Hippocampal formation (tissue), 2 donors: Measurements from ENCODE around the gene EPHA6.
"Not testable (repeated sequence)": the region's sequence is repeated elsewhere in the genome, so short reads cannot be mapped to it uniquely, and the experiment has no call there.

ENCODE experiments used
- DNase-seq, 2 donors: peaks; one replicate each; lab custom pipeline; 2025; lab: John Stamatoyannopoulos, UW

Gene EPHA6

DNA sequence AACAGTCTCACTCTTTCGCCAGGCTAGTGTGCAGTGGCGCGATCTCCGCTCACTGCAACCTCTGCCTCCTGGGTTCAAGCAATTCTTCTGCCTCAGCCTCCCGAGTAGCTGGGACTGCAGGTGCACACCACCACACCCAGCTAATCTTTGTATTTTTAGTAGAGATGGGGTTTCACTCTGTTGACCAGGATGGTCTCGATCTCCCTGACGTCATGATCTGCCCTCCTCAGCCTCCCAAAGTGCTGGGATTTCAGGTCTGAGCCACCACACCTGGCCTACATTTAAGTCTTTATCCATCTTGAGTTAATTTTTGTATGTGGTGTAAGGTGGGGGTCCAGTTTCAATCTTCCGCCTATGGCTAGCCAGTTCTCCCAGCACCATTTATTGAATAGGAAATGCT lies 211.2 kb downstream of the EPHA6 start:
- DNase-seq, result not testable (repeated sequence)

GRCh38 chr3:97029972-97030371 lies 215.6 kb downstream of the EPHA6 start:
- DNase-seq, result no peak

- DNase-seq, result no peak
Observed at GRCh38 chr3:97037294-97037943, 223.0 kb downstream of the EPHA6 start.

DNA sequence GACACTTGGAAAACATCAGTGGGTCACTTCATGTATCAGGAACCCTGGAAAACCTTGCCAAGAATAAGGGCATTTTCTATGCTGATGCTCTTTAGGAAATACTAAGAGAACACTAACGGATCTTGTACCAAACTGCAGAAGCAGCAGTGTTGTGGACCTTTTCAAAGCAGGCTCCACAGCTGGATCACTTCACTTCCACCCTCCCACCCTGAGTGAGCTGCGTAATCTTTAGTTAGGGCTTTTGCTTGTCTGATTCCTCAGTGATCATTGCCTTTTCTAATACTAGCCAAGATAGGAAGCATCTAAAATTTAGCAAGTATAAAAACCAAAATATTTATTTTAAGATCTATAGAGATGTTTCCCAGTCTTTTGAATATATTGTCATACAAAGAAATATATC lies 229.0 kb downstream of the EPHA6 start:
- DNase-seq, result no peak

GRCh38 chr3:97057365-97057764 lies 243.0 kb downstream of the EPHA6 start:
- DNase-seq, result no peak

GRCh38 chr3:97059168-97059567 lies 244.8 kb downstream of the EPHA6 start:
- no peak for DNase-seq

- no peak for DNase-seq
Observed at GRCh38 chr3:97066531-97066930, 252.1 kb downstream of the EPHA6 start.

- no peak for DNase-seq
Observed at GRCh38 chr3:97070302-97070701, 255.9 kb downstream of the EPHA6 start.

DNA sequence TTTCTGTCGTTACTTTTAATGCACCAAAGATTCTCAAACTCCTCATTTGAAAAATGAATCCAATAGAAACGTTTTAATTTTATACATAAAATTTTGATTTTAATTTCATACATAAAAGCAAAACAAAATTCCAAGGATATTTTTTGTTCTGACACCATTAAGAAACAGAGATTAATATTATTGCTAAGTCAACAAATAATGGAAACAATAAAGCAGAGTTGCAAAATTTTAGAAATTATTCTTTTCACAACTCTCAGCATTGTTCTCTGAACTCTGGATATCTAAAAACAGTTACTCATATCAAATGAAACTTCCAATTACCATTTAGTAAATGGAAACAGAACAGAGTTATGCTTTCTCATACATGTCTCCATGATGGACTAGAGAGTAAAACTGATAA lies 260.2 kb downstream of the EPHA6 start:
- no peak for DNase-seq

- DNase-seq, result no peak
Observed at GRCh38 chr3:97076673-97077072, 262.3 kb downstream of the EPHA6 start.

GRCh38 chr3:97089621-97090020 lies 275.2 kb downstream of the EPHA6 start:
- DNase-seq, result no peak

GRCh38 chr3:97102641-97103040 lies 288.2 kb downstream of the EPHA6 start:
- DNase-seq, result no peak

DNA sequence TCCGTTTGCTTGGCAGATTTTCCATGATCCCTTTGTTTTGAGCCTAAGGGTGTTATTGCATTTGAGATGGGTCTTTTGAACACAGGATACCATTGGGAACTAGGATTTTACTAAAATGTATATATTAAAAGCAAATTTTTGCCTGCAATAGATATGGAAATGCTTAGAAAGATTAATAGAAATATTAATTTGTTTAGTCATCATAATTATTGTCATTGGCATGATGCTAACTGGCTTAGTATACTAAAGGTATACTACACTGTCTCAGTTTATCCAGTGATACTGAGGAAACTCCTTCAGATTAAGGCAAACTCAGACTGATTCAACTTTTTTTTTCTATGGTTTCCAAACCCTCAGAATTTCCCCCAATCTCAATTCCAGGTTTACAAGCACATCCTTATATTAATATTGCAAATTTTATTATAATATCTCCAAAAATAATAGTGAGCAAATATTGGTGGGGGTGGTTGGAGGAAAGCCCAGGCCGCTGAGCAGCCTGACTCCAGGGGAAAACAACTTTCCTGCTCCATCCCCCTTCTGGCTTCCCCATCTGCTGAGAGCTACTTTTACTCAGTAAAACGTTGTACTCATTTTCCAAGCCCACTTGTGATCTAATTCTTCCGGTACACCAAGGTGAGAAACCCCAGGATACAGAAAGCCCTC lies 291.7 kb downstream of the EPHA6 start:
- DNase-seq, result no peak

DNA sequence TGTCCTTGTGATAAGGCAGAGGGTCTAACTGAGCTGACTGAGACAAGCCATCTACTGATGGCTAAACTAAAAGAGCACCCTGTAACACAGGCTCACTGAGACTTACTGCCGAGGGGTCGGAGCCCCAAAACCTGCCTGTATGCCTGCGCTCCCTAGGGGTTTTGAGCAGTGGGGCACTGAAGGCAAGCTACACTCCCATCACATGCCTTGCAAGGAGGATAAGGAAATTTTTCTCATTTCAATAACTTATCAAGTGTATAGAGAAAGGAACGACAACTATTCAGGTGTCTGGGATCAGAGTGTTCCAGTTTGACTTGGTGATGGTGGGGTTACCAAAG lies 292.2 kb downstream of the EPHA6 start:
- DNase-seq, result no peak

GRCh38 chr3:97108136-97108535 lies 293.7 kb downstream of the EPHA6 start:
- no peak for DNase-seq

DNA sequence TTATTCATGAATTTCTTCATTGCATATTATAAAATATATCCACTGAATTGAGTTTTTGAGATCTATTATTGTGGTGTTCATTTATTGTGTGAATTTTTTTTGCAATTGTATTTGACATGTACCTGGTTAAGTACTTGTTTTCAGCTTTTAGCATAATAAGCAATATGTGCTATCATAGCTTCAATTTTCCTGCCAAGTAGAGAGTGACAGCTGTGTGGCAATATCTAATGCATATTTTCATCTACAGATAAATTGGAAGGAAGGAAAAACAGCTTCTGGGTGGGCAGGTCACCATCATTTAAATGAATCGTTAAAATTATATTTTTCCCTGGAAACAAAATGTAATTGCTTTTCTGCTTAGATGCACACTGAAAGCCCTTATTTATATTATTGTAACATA lies 296.9 kb downstream of the EPHA6 start:
- DNase-seq, result no peak

DNA sequence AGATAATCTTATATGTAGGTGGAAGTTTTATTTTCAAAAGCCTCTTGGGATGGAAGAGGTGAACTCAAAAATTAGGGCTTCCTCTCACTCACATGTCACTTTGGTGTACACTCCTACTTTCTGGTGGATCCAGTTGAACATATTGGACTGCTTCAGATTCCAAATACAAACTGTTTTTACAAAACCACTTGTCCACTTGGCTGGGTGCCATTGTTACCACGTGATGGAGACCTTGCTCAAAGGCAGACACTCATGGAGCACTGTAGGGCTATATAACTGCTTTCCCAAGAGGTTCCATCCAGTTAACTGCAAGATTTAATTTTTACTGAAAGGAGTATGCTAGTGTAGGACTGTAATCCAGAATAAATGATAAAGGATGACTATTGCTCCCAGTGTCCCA lies 307.0 kb downstream of the EPHA6 start:
- no peak for DNase-seq

- DNase-seq, result no peak
Observed at GRCh38 chr3:97125902-97126499, 311.6 kb downstream of the EPHA6 start.

DNA sequence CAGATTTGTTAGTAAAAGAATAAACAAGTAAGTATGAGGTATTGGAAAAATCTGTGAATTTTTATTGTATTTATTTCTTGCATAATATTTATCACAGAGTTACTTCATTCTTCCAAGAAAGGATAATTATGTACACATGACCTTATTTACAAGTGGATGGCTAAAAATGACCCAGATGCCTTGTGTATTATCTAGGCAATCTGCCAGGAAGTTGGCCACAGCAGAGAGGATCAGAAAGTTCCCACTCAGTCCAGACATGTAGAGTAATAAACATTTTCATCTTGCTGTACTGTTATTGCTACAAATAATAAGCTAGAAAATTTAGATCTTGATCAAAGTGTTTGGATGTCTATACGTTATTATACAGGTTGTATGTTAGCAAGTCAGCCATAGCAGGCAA lies 317.1 kb downstream of the EPHA6 start:
- no peak for DNase-seq

- DNase-seq, result no peak
Observed at GRCh38 chr3:97138914-97139541, 324.6 kb downstream of the EPHA6 start.

DNA sequence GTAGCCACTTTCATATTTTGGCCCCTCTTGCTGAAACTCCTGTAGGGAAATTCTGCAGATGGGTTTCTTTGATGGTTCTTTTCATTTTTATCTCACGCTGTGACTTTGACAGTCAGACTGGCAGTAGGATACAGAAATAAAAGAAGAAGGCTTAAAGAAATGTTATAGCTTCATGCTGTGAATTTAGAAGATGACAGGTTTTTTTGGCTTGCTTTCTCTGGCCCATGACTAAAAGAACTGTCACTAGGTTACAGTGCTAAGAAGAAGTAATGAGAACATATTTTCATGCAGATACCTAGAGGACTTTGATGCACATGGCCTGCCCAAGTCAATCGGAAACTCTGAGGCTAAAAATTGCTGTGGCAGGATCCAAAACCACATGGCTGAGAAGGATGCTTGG lies 334.5 kb downstream of the EPHA6 start:
- no peak for DNase-seq

DNA sequence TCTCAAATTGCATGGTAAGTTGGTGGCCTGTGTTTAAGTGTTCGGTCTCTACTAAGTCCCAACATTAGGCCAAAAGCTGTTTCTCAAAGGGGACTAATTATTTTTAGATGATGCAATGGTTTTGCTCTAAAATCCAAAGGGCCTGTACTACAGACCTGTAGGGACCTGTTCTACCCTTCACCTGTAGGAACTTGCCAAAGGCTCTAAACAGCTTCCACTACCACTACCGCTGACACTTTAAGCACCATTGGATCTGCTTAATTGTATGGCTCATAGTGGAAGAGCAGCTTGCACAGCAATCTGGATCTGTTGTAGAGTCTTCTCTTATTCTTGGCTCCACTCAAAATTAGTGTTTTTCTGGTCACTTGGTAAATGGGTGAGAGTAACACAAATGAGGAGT lies 346.8 kb downstream of the EPHA6 start:
- DNase-seq, result no peak

GRCh38 chr3:97177242-97177641 lies 362.8 kb downstream of the EPHA6 start:
- DNase-seq, result no peak
